GM19452 (cell line): Measurements from ENCODE around the gene ARID2.

Experiments used
- ATAC-seq: cut with Tn5 transposase; IDR thresholded peaks from one replicate; pipeline ENCODE4 v1.9.1; 2021; ENCODE audit not compliant: unreplicated experiment

Gene ARID2

GRCh38 chr12:45718306-45718705 lies 11.2 kb upstream of the ARID2 start:
- no peak for ATAC-seq

GRCh38 chr12:45720069-45720468 lies 9.4 kb upstream of the ARID2 start:
- no peak for ATAC-seq

- ATAC-seq: no peak
Observed at GRCh38 chr12:45721369-45721768, 8.1 kb upstream of the ARID2 start.

- no peak for ATAC-seq
Observed at GRCh38 chr12:45721954-45722353, 7.6 kb upstream of the ARID2 start.

- ATAC-seq: no peak
Observed at GRCh38 chr12:45725631-45726602, 3.6 kb upstream of the ARID2 start.

GRCh38 chr12:45726603-45727300 lies 2.8 kb upstream of the ARID2 start:
- no peak for ATAC-seq

- peak; percentile 54 for ATAC-seq
Observed at GRCh38 chr12:45727301-45727979, 2.1 kb upstream of the ARID2 start.

GRCh38 chr12:45727980-45728629 lies 1.4 kb upstream of the ARID2 start:
- no peak for ATAC-seq

- ATAC-seq: peak; percentile 53
Observed at GRCh38 chr12:45728630-45729232, 775 bp upstream of the ARID2 start.

GRCh38 chr12:45730084-45730347 lies 510 bp downstream of the ARID2 start:
- ATAC-seq: no peak

- no peak for ATAC-seq
Observed at GRCh38 chr12:45730348-45731189, 1.1 kb downstream of the ARID2 start.

GRCh38 chr12:45731190-45731775 lies 1.8 kb downstream of the ARID2 start:
- ATAC-seq: no peak

GRCh38 chr12:45732250-45732649 lies 2.7 kb downstream of the ARID2 start:
- ATAC-seq: no peak

GRCh38 chr12:45732936-45733335 lies 3.4 kb downstream of the ARID2 start:
- no peak for ATAC-seq

GRCh38 chr12:45737638-45738037 lies 8.1 kb downstream of the ARID2 start:
- no peak for ATAC-seq

- ATAC-seq: no peak
Observed at GRCh38 chr12:45742590-45742989, 13.1 kb downstream of the ARID2 start.

GRCh38 chr12:45743247-45743646 lies 13.7 kb downstream of the ARID2 start:
- no peak for ATAC-seq

- ATAC-seq: no peak
Observed at GRCh38 chr12:45745861-45746277, 16.4 kb downstream of the ARID2 start.

- no peak for ATAC-seq
Observed at GRCh38 chr12:45756666-45757065, 27.2 kb downstream of the ARID2 start.

- no peak for ATAC-seq
Observed at GRCh38 chr12:45757172-45757571, 27.7 kb downstream of the ARID2 start.
